Activated CD8-positive, alpha-beta T cell treated with anti-CD3 and anti-CD28 coated beads, Interleukin-2, amount 10 ng/mL, durations not matched to agents 7 days and 5 days (primary cell): ENCODE data around the gene TJP1. TPM values are rescaled to one million over a fixed set of nuclear protein-coding genes. Genes with fewer than 3 reads are reported as not detected.
"Not testable (repeated sequence)": the region's sequence is repeated elsewhere in the genome, so short reads cannot be mapped to it uniquely, and the experiment has no call there.

Experiments used
- ATAC-seq: fragments of 150-1000 bp; cut with Tn5 transposase; one replicate; pipeline ENCODE4 v1.10.0; 2021; ENCODE audit warnings: moderate library complexity
- CTCF ChIA-PET: fragments of 350-600 bp; sonication (Branson Sonifier 250); formaldehyde crosslinking; loops from one replicate; lab custom pipeline; 2021; ENCODE audit warnings: antibody characterized with exemption; lab: Charles Lee
- POLR2A ChIA-PET: fragments of 350-600 bp; sonication (Branson Sonifier 250); formaldehyde crosslinking; loops from one replicate; lab custom pipeline; 2021; ENCODE audit warnings: antibody characterized with exemption; lab: Charles Lee
- DNase-seq: peaks from one replicate; pipeline ENCODE4 v3.0.0-alpha.2; 2020
- H3K27ac Mint-ChIP-seq: one replicate; pipeline ENCODE4 v1.8.0; 2021; ENCODE audit warnings: mild to moderate bottlenecking, mixed read lengths
- H3K27me3 Mint-ChIP-seq: one replicate; pipeline ENCODE4 v1.8.0; 2021; ENCODE audit warnings: low read depth, mixed read lengths
- H3K36me3 Mint-ChIP-seq: one replicate; pipeline ENCODE4 v1.8.0; 2021; ENCODE audit warnings: low read depth, mixed read lengths
- H3K4me1 Mint-ChIP-seq: one replicate; pipeline ENCODE4 v1.8.0; 2021; ENCODE audit warnings: low read depth, mixed read lengths
- H3K4me3 Mint-ChIP-seq: one replicate; pipeline ENCODE4 v1.8.0; 2021; ENCODE audit warnings: mild to moderate bottlenecking, mixed read lengths
- H3K9me3 Mint-ChIP-seq: one replicate; pipeline ENCODE4 v1.8.0; 2022; ENCODE audit warnings: mixed read lengths; ENCODE audit not compliant: insufficient read depth
- total RNA-seq, 2 experiments: library from RNA; stranded (reverse); gene quantifications; one replicate each; pipeline ENCODE4 v1.2.3, GENCODE V29; 2021

Gene TJP1
- total RNA-seq, 2 experiments from 2014 or later = not detected

- CTCF ChIA-PET = no interaction called here
- no peaks in the 10 kb centered on the region for H3K36me3 Mint-ChIP-seq
- H3K27ac Mint-ChIP-seq = no peak overlapping the region
- H3K27me3 Mint-ChIP-seq = peaks cover 16% of the 10 kb centered on the region
- POLR2A ChIA-PET = no interaction called here
- no peaks in the 10 kb centered on the region for H3K4me1 Mint-ChIP-seq
- no peaks in the 10 kb centered on the region for H3K9me3 Mint-ChIP-seq
- no peak for ATAC-seq
- no peak for DNase-seq
- no peak overlapping the region for H3K4me3 Mint-ChIP-seq
These were observed 56.3 kb downstream of the TJP1 start for GRCh38 chr15:29765898-29766527.

- Mint-ChIP-seq H3K27me3 (peaks cover 16% of the 10 kb centered on the region), H3K4me3 (no peak overlapping the region), H3K36me3 (no peaks in the 10 kb centered on the region), H3K9me3 (no peaks in the 10 kb centered on the region), H3K4me1 (no peaks in the 10 kb centered on the region), H3K27ac (no peak overlapping the region)
- POLR2A ChIA-PET = no interaction called here
- ATAC-seq (no peak), DNase-seq (no peak)
- CTCF ChIA-PET = no interaction called here
These were observed 56.9 kb downstream of the TJP1 start for GRCh38 chr15:29765234-29765841.

GRCh38 chr15:29759596-29759995 is 62.7 kb downstream of the TJP1 start:
- no peaks in the 10 kb centered on the region for H3K36me3 Mint-ChIP-seq
- ATAC-seq = no peak
- H3K4me1 Mint-ChIP-seq = no peaks in the 10 kb centered on the region
- no peak for DNase-seq
- no peaks in the 10 kb centered on the region for H3K9me3 Mint-ChIP-seq
- CTCF ChIA-PET = no interaction called here
- POLR2A ChIA-PET = no interaction called here
- H3K27me3 Mint-ChIP-seq = peaks cover 14% of the 10 kb centered on the region
- no peak overlapping the region for H3K4me3 Mint-ChIP-seq
- H3K27ac Mint-ChIP-seq = no peak overlapping the region

GRCh38 chr15:29756358-29757267 is 65.7 kb downstream of the TJP1 start:
- CTCF ChIA-PET = no interaction called here
- H3K4me1 Mint-ChIP-seq = no peaks in the 10 kb centered on the region
- no peaks in the 10 kb centered on the region for H3K36me3 Mint-ChIP-seq
- no peaks in the 10 kb centered on the region for H3K9me3 Mint-ChIP-seq
- POLR2A ChIA-PET = no interaction called here
- ATAC-seq = no peak
- DNase-seq = no peak
- peaks cover 15% of the 10 kb centered on the region for H3K27me3 Mint-ChIP-seq
- no peak overlapping the region for H3K4me3 Mint-ChIP-seq
- no peak overlapping the region for H3K27ac Mint-ChIP-seq

GRCh38 chr15:29754009-29754408 is 68.3 kb downstream of the TJP1 start:
- H3K36me3 Mint-ChIP-seq = not testable (repeated sequence)

GRCh38 chr15:29753506-29753905 is 68.8 kb downstream of the TJP1 start:
- Mint-ChIP-seq H3K27me3 (peaks cover 9% of the 10 kb centered on the region), H3K9me3 (no peaks in the 10 kb centered on the region), H3K4me3 (no peak overlapping the region), H3K36me3 (no peaks in the 10 kb centered on the region), H3K27ac (no peak overlapping the region), H3K4me1 (no peaks in the 10 kb centered on the region)
- no peak for ATAC-seq
- POLR2A ChIA-PET = no interaction called here
- CTCF ChIA-PET = no interaction called here
- DNase-seq = no peak

More at GRCh38 chr15:29754009-29754408, 68.3 kb downstream of the TJP1 start:
- CTCF ChIA-PET, POLR2A ChIA-PET, ATAC-seq, H3K4me3 Mint-ChIP-seq, H3K4me1 Mint-ChIP-seq, H3K27ac Mint-ChIP-seq, DNase-seq, H3K9me3 Mint-ChIP-seq: not testable (repeated sequence)
- peaks cover 11% of the 10 kb centered on the region for H3K27me3 Mint-ChIP-seq

- ChIA-PET POLR2A (no interaction called here), CTCF (interaction anchor here (1.6 kb wide), 1 partner anchor 175 kb away, joined by 4 read pairs; no protein-coding TSS in a partner anchor)
- DNase-seq (no peak), ATAC-seq (no peak)
- Mint-ChIP-seq H3K4me3 (no peak overlapping the region), H3K27me3 (peaks cover 7% of the 10 kb centered on the region), H3K36me3 (no peaks in the 10 kb centered on the region), H3K4me1 (no peaks in the 10 kb centered on the region), H3K9me3 (no peaks in the 10 kb centered on the region), H3K27ac (no peak overlapping the region)
These were observed 71.5 kb downstream of the TJP1 start for GRCh38 chr15:29750754-29751153.

GRCh38 chr15:29749365-29750086 is 72.7 kb downstream of the TJP1 start:
- H3K27ac Mint-ChIP-seq = no peak overlapping the region
- CTCF ChIA-PET = interaction anchor here (1.6 kb wide), 1 partner anchor 176 kb away, joined by 4 read pairs; no protein-coding TSS in a partner anchor
- no peak overlapping the region for H3K4me3 Mint-ChIP-seq
- H3K36me3 Mint-ChIP-seq = no peaks in the 10 kb centered on the region
- no peaks in the 10 kb centered on the region for H3K9me3 Mint-ChIP-seq
- no peak for ATAC-seq
- no peak for DNase-seq
- no peaks in the 10 kb centered on the region for H3K4me1 Mint-ChIP-seq
- peaks cover 7% of the 10 kb centered on the region for H3K27me3 Mint-ChIP-seq
- POLR2A ChIA-PET = no interaction called here

- ATAC-seq (no peak), DNase-seq (no peak)
- ChIA-PET CTCF (interaction anchor here (1.0 kb wide), 1 partner anchor 178 kb away, joined by 4 read pairs; no protein-coding TSS in a partner anchor), POLR2A (no interaction called here)
- Mint-ChIP-seq H3K36me3 (no peaks in the 10 kb centered on the region), H3K9me3 (no peaks in the 10 kb centered on the region), H3K4me3 (no peak overlapping the region), H3K4me1 (no peaks in the 10 kb centered on the region), H3K27me3 (peaks cover 4% of the 10 kb centered on the region), H3K27ac (no peak overlapping the region)
These were observed 74.3 kb downstream of the TJP1 start for GRCh38 chr15:29747837-29748417.

GRCh38 chr15:29743475-29743874 is 78.8 kb downstream of the TJP1 start:
- ChIA-PET POLR2A (no interaction called here), CTCF (interaction anchor here (0.9 kb wide), 1 partner anchor 182 kb away, joined by 3 read pairs; no protein-coding TSS in a partner anchor)
- no peaks in the 10 kb centered on the region for H3K4me1 Mint-ChIP-seq
- H3K9me3 Mint-ChIP-seq = no peaks in the 10 kb centered on the region
- H3K27me3 Mint-ChIP-seq = peaks cover 4% of the 10 kb centered on the region
- H3K36me3 Mint-ChIP-seq = no peaks in the 10 kb centered on the region
- no peak overlapping the region for H3K4me3 Mint-ChIP-seq
- no peak for DNase-seq
- ATAC-seq = no peak
- H3K27ac Mint-ChIP-seq = no peak overlapping the region

- DNase-seq (no peak), ATAC-seq (no peak)
- H3K4me1 Mint-ChIP-seq = peaks cover 13% of the 10 kb centered on the region
- peaks cover 10% of the 10 kb centered on the region for H3K27me3 Mint-ChIP-seq
- no peak overlapping the region for H3K27ac Mint-ChIP-seq
- H3K9me3 Mint-ChIP-seq = no peaks in the 10 kb centered on the region
- CTCF ChIA-PET = no interaction called here
- H3K36me3 Mint-ChIP-seq = no peaks in the 10 kb centered on the region
- POLR2A ChIA-PET = no interaction called here
- H3K4me3 Mint-ChIP-seq = no peak overlapping the region
These were observed 81.5 kb downstream of the TJP1 start for GRCh38 chr15:29740692-29741311.
